Esophagus muscularis mucosa (tissue), 3 donors: ENCODE measurements around the gene CREB3L2.

Experiments
- POLR2A ChIP-seq: fragments of 450-650 bp; IDR thresholded peaks from one replicate; pipeline ENCODE4 v1.6.1; 2017; ENCODE audit warnings: antibody characterized with exemption, moderate library complexity, mild to moderate bottlenecking, low read depth
- POLR2AphosphoS5 ChIP-seq, 2 donors: sonication (generic); formaldehyde crosslinking; IDR thresholded peaks; one replicate each; pipeline ENCODE4 v1.6.1; 2017; ENCODE audit warnings: antibody characterized with exemption in 2 of 2
- TF ChIP-seq, protein P1 (sequence below), 3 experiments: fragments of 200-600 bp in 2 of 3; fragments of 450-650 bp in 1 of 3; sonication (generic) in 2 of 3; IDR thresholded peaks; one replicate each; pipeline ENCODE4 v1.5.1; 2017 to 2019; ENCODE audit warnings: antibody characterized with exemption in 3 of 3, mild to moderate bottlenecking in 2 of 3, moderate library complexity in 1 of 3

DNA sequence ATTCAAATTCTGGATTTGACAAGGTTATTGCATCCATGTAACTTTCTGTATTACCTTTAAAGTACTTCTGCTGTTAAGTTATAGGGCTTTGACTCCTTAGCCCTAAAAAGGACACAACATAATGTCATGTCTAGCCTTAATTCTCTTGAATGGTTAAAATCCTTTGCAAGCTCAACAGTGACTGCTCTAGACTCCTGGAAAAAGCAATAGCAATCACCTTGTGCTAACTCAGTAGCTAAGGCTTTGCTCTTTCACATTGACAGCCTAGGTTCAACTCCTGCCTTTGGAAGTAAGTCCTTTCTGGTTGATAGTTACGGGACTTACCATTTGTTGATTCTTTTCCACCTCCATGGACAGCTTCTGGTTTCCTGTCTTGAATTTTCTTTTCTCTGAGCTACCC is 16.1 kb upstream of the CREB3L2 start:
- TF ChIP-seq, protein P1, sequence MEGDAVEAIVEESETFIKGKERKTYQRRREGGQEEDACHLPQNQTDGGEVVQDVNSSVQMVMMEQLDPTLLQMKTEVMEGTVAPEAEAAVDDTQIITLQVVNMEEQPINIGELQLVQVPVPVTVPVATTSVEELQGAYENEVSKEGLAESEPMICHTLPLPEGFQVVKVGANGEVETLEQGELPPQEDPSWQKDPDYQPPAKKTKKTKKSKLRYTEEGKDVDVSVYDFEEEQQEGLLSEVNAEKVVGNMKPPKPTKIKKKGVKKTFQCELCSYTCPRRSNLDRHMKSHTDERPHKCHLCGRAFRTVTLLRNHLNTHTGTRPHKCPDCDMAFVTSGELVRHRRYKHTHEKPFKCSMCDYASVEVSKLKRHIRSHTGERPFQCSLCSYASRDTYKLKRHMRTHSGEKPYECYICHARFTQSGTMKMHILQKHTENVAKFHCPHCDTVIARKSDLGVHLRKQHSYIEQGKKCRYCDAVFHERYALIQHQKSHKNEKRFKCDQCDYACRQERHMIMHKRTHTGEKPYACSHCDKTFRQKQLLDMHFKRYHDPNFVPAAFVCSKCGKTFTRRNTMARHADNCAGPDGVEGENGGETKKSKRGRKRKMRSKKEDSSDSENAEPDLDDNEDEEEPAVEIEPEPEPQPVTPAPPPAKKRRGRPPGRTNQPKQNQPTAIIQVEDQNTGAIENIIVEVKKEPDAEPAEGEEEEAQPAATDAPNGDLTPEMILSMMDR (IDR thresholded peaks at IDR 0.05): no peak
- no peak for TF ChIP-seq POLR2AphosphoS5 (IDR thresholded peaks at IDR 0.05)
- no peak for TF ChIP-seq POLR2A
